Smooth muscle cell of the brain vasculature (primary cell): ENCODE data around the gene PYCR2.

ENCODE experiments used
- DNase-seq: peaks from one replicate; pipeline ENCODE4 v3.0.0-alpha.2; 2012; ENCODE audit warnings: low read depth, low spot score

Gene PYCR2

GRCh38 chr1:225919906-225920305 lies 4.1 kb downstream of the PYCR2 start:
- no peak for DNase-seq

- DNase-seq = no peak
Observed at GRCh38 chr1:225918280-225918679, 5.8 kb downstream of the PYCR2 start.

- no peak for DNase-seq
Observed at GRCh38 chr1:225917536-225917935, 6.5 kb downstream of the PYCR2 start.

GRCh38 chr1:225917101-225917500 lies 6.9 kb downstream of the PYCR2 start:
- no peak for DNase-seq

GRCh38 chr1:225915538-225915991 lies 8.5 kb downstream of the PYCR2 start:
- DNase-seq = no peak

- DNase-seq = no peak
Observed at GRCh38 chr1:225914947-225915346, 9.1 kb downstream of the PYCR2 start.

GRCh38 chr1:225914391-225914790 lies 9.7 kb downstream of the PYCR2 start:
- no peak for DNase-seq

GRCh38 chr1:225911191-225912130 lies 12.6 kb downstream of the PYCR2 start:
- DNase-seq = no peak

- no peak for DNase-seq
Observed at GRCh38 chr1:225909477-225909876, 14.6 kb downstream of the PYCR2 start.

- no peak for DNase-seq
Observed at GRCh38 chr1:225908773-225909172, 15.3 kb downstream of the PYCR2 start.

- no peak for DNase-seq
Observed at GRCh38 chr1:225908013-225908640, 15.9 kb downstream of the PYCR2 start.

GRCh38 chr1:225907341-225907740 lies 16.7 kb downstream of the PYCR2 start:
- no peak for DNase-seq

GRCh38 chr1:225906467-225906866 lies 17.6 kb downstream of the PYCR2 start:
- no peak for DNase-seq

- DNase-seq = no peak
Observed at GRCh38 chr1:225903623-225904022, 20.4 kb downstream of the PYCR2 start.

- no peak for DNase-seq
Observed at GRCh38 chr1:225899044-225899925, 24.8 kb downstream of the PYCR2 start.

- no peak for DNase-seq
Observed at GRCh38 chr1:225897595-225898514, 26.2 kb downstream of the PYCR2 start.

GRCh38 chr1:225896937-225897549 lies 27.0 kb downstream of the PYCR2 start:
- no peak for DNase-seq

- DNase-seq = no peak
Observed at GRCh38 chr1:225896494-225896893, 27.6 kb downstream of the PYCR2 start.

GRCh38 chr1:225892307-225892706 lies 31.7 kb downstream of the PYCR2 start:
- no peak for DNase-seq

- no peak for DNase-seq
Observed at GRCh38 chr1:225891229-225891972, 32.6 kb downstream of the PYCR2 start.
